T-helper 1 cell (primary cell): ENCODE data around the gene OSBPL8.

ENCODE experiments used
- DNase-seq, 5 donors: peaks; one replicate each; pipeline ENCODE4 v3.0.0-alpha.2; 2012 to 2020
- total RNA-seq, 4 donors: gene quantifications; one replicate each; lab custom pipeline; 2026; lab: John Stamatoyannopoulos, UW

OSBPL8 gene, protein sequence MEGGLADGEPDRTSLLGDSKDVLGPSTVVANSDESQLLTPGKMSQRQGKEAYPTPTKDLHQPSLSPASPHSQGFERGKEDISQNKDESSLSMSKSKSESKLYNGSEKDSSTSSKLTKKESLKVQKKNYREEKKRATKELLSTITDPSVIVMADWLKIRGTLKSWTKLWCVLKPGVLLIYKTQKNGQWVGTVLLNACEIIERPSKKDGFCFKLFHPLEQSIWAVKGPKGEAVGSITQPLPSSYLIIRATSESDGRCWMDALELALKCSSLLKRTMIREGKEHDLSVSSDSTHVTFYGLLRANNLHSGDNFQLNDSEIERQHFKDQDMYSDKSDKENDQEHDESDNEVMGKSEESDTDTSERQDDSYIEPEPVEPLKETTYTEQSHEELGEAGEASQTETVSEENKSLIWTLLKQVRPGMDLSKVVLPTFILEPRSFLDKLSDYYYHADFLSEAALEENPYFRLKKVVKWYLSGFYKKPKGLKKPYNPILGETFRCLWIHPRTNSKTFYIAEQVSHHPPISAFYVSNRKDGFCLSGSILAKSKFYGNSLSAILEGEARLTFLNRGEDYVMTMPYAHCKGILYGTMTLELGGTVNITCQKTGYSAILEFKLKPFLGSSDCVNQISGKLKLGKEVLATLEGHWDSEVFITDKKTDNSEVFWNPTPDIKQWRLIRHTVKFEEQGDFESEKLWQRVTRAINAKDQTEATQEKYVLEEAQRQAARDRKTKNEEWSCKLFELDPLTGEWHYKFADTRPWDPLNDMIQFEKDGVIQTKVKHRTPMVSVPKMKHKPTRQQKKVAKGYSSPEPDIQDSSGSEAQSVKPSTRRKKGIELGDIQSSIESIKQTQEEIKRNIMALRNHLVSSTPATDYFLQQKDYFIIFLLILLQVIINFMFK
- total RNA-seq = 221 to 283 (median 253) reads per million in 4 donors

DNA sequence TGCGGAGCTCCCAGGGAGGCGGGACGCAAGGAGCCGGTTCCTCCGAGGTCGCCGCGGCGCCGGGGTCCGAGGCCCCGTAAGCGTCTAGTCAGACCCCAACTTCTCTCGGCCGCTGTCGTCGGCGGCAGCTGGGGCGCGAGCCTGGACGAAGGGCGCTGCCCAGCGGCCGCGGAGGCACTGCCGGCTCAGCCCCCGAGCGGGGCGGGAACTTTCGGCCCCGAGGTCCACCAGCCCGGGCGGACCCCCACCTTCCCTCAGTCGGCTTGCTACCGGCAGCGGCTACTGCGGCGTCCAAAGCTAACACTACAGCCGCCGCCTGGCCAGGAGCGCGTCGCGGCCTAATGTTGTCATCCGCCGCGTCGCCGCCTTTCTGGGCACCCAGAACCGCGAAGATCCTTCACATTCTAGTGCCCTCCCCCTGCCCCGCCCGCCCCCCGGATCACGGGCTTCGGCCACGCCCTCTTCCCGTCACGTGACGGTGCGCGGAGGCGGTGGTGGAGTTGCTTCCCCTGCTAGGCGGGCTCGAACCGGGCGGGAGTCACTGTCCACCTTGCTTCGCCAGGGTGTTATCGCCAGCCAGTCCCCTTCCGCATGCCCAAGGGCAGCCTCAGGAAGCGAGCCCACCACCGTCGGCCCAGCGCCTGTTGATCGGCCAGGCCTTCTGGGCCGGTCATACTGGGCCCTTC, at the start of gene OSBPL8:
Gene OSBPL8 (minus strand): TSS at position 372 of the 686 bp plus-strand sequence. CDS start 72,220 bp downstream, outside the sequence.
- DNase-seq = peak; percentile 87 to 95 (median 92)

DNA sequence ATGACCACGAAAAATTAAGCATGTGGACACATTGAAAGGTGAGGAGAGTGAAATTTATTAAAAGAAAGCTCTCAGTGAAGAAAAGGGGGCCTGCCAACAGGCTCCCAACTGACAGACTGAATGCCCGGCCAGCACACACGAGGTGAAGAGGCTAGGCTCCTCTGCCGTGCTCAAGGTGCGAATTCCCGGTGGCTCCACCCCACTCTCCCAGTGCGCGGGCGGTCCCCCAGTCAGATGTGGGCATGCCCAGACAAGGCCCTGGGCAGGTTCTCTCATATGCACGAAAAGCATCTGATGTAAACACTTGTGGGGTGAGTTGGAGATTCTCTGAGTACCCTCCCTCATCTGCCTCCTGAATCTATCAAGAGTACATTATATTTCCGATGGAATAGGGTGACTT, 48.5 kb upstream of the OSBPL8 start:
- DNase-seq = no peak

DNA sequence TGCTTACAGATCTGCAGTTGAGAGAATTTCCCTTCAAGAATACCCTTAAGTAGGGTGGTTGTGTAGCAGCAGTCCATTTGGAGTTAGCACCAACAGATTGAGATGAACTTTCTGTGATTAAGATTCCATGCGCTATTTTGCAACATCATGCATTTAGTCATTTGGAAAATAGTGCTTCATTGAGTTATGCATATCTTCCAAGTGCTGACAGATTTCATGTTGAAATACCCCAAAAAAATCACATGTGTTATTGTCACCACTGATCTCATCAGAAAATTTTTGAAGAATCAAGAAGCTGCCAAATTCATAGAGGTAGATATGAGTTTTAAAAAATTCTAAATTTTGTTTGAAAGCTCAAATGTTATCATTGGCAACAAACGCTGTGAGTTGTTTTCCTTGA, 35.5 kb upstream of the OSBPL8 start:
- DNase-seq = no peak

DNA sequence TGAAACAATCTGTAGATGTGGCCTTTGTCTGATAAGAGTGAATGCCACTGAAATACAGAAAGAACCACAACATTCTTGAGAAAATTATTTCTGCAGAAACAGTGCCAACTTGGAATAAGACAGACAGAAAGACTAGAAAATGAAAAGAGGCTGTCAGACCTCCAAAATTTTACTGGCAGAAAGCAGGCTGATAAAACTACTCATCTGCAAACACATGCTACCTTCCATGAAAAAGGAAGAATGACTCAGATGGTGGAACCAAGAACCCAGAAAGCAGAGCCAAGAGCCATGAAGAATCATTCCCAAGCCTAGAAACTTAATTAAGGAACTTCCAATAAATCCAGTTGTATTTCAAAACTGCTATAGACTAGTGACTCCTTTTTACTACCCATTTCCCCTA, 31.9 kb upstream of the OSBPL8 start:
- DNase-seq = no peak

DNA sequence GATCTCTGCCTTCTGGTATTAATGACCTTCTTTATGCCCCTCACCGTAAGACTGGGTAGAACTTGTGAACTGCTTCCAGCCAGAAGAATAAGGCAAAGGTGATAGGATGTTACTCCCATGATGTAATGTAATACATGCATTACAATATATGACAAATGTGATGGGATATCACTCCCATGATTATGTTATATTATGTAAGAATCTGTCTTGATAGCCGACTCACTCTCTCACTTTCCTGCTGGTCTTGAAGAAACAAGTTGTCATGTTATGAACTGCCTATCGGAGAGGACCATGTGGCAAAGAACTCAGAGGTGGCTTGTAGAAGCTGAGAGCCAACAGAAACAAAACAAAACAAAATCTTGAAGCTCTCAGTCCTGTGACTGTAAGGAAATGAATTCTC, 30.6 kb upstream of the OSBPL8 start:
- DNase-seq = no peak

DNA sequence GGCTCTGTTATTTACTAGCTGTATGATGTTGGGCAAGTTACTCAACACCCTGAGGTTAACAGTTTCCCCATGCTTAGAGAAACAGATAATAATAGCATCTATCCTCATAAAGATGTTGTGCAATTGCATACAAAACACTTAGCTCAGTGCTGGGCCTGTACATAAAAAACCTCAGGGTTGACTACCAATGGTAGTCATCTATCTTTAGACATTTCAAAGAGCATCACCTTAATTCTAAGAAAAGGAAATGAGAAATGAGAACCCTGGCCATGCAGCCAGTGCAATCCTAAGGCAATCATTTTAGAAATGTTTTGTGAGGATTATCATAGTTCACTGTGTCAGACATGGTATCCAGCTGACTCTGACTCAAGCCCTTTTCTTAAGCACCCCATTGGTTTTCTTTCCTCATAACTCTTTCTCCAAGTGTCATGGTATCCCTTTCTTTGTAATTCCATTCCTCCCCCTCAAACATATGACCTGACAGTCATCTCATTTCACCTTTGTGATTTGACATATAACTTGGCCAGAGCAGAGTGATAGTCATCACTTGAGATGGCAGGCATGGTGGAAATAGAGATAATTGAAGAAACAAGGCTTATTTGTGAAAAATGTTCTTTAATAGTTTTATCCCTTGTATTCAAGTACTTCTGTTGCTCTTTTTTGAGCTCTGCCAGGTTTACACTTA, 29.5 kb upstream of the OSBPL8 start:
- DNase-seq = peak in 1 of 5 donors; percentile 65

DNA sequence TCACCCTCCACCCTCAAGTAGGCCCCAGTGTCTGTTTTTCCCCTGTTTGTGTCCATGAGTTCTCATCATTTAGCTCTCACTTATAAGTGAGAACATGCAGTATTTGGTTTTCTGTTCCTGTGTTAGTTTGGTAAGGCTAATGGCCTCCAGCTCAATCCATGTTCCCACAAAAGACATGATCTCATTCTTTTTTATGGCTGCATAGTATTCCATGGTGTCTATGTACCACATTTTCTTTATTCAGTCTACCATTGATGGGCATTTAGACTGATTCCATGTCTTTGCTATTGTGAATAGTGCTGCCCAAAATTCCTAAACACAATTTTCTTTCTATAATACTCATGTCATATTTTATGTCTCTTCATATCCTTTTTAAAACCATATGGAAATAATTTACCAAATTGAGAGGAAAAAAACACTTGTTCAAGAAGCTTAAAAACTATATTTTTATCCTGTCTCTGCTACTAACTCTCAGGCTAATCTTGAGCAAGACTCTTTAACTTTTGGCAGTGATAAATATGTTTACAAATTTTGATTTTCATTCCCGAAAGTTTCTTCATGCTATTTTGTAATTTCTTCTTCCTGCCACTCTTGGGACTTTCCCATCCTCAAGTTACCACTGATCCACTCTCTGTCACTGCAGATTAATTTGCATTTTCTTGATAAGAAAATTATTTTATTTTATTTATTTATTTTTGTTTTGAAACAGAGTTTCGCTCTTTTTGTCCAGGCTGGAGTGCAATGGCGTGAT, 28.0 kb upstream of the OSBPL8 start:
- no peak for DNase-seq

DNA sequence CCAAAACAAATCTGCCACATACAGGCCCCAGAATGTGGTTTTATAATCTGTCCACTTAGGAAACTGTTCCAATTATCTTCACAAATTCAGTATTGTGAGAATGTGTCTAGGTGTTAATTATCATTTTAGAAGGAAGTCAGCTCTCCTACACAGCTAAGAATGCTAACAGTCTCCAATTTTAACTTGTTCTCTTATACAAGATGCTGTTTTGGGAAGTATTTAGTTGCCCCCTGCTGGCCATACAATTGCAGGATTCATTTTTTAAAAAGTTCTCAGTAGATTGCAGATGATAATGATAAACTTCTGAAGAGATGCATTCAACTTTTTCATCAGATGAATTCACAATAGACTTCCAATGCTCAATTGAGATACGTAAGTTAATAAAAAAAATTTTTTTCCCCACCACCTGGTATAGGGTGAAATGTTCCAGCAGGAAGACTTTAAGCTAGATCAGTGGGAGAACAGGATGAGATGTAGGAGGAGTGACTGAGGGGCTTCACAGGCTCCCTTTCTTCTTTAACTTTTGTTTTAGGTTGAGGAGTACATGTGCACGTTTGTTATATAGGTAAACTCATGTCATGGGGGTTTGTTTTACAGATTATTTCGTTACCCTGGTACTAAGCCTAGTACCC, 27.3 kb upstream of the OSBPL8 start:
- peak in 4 of 5 donors; percentile 6 to 46 (median 25) for DNase-seq

DNA sequence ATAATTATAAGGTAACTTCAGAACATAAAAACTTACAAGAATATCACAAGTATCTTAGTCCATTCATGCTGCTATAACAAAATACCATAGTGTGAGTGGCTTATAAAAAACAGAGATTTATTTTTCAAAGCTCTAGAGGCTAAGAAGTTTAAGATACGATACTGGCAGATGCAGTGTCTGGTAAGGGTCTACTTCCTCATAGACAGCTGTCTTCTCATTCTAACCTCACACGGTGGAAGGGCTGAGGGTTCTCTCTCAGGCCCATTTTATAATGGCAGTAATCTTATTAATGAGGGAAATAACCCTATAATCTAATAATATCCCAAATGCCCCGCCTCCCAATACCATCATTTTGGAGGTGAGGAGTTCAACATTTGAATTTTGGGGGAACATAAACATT, 23.7 kb upstream of the OSBPL8 start:
- DNase-seq = no peak

DNA sequence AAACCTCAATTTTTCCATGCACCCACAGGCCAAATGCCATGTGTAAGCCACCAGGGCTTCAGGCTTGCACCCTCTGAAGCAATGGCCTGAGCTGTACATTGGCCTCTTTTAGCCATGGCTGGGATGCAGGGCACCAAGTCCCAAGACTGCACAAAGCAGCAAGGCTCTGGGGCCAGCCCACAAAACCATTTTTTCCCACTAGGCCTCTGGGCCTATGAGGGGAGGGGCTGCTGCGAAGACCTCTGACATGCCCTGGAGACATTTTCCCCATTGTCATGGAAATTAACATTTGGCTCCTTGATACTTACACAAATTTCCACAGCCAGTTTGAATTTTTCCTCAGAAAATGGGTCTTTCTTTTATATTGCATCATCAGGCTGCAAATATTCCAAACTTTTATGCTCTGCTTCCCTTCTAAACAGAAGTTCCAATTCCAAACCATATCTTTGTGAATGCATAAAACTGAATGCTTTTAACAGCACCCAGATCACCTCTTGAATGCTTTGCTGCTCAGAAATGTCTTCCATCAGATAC, 14.3 kb upstream of the OSBPL8 start:
- DNase-seq = no peak

DNA sequence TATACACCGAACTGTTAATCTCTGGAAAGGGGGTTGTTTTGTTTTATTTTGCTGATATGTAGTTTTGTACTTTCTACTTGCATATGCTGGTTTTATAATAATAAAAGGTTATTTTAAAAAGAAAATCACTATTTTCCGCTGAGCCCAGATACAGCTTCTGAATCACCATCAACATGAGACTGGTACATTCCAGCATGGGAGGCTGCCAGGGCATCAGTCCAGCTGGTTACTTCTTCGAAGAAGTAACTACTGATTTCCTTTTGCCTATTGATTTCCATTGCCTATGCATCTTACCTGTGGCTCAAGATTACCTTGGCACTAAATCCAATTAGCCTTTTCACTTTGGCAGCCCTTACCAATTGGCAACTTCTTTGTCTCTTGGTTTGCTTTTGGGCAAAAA, 11.7 kb upstream of the OSBPL8 start:
- no peak for DNase-seq

DNA sequence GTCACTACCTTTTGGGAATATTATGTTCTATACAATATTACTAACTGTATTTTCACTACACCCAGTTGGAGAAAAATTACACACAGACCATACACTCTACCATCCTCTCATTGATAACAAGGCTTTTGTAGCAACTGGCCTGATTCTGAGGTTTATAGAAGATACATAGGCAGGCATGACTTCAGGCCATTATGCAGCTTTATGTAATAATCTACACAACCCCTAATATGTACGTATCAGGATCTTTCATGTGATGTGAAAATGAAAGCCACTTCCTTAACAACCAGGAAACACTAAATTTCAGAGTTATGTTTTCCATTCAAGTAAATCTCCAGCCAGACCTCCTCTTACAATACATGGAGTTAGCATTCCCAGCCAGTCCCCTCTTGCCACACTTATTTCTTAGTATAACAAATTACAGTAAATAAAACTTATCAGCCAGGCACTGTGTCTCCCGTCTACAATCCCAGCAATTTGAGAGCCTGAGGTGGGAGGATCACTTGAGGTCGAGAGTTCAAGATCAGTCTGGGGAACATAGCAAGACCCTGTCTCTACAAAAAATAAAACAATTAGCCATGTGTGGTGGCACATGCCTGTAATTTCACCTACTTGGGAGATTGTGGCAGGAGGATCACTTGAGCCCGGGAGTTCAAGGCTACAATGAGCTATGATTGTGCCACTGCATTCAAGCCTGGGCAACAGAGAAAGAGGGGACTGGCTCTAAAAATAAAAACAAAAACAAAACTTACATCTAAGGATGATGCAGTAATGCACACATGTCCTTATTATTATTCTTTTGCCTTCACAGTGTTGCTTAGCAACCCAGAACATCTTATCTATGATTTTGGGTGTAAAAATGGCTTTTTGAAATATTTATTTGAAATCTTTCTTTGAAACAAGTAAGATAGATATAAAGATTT, 10.4 kb upstream of the OSBPL8 start:
- no peak for DNase-seq

DNA sequence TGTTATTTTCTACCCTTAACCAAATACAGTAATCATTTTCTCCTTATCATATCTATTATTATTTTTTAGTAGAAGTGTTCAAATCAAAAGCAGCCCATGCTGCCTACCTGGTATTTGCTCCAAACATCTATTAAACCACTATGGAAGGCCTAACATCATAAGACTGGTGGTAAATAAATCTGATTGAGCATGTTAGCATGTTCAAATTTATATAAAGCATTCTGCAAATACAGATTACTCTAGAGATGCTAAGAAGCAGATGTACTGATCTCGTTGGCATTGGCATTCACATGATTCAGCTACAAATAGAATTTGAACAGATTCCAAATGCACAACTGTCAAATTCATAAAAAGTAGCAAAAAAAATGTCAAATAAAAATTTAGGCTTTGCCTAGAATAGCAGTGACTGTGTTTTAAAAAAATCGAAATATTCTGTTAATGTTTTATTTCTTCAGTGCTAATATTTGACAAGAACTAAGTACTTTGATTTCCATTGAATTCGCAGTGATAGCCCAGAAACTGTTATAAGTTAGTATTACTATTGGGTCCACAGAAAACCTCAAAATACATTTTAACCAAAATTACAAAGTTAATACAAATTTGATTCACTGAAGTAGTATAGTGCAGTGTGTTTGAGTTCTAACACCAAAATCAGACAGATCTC, 9.4 kb upstream of the OSBPL8 start:
- no peak for DNase-seq

DNA sequence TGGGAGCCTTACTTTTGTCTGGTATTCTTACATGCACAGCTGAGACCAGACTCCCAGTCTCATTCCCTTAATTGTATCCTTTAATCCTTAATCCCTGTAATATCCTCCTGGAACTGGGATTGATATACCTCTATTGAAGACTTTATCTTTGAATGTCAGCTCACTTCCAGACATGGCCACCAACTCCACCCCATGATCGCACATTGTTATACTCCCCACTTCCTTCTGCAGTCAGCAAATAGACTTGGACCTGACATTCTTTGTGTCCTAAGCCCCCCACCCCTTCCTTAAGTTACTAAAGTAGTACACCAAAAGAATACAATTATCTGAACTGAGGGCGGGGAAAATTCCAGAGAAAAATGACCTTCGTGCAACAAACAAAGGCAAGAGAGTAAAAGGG, 8.6 kb upstream of the OSBPL8 start:
- no peak for DNase-seq

DNA sequence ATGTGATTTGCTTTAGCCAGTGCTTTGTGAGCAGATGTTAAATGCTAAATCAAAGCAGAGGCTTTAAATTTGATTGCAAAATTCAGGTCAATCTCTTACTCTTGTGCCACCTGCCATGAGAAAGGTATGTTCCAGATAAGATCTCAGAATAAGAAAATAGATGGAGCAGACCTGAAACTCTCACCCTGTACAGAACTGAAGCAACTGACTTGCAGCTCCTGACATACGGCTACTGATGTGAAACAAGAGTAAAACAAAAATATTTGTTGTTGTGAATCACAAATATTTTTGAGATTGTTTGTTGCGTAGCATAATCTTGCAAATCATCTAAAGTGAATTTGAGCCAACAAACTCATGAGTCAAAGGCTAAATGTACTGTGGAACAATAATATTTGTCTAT, 3.5 kb upstream of the OSBPL8 start:
- DNase-seq = no peak

DNA sequence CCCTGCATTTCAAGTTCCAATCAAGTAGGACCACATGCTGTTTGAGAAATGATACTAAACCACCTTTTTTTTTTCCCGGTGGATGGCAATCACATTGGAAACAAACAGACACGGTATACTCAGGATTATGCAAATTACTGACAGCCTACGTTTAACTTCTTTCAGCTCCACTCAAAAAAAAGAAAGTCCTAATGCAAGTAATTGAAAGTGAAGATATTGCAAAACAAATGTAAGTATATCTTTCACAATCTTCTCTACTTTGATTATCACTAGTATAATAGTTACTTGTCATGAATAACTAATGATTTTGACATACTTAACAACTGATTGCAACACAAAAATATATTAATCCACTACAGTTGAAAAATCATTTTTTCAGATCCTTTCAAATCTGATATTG, 2.6 kb upstream of the OSBPL8 start:
- no peak for DNase-seq

DNA sequence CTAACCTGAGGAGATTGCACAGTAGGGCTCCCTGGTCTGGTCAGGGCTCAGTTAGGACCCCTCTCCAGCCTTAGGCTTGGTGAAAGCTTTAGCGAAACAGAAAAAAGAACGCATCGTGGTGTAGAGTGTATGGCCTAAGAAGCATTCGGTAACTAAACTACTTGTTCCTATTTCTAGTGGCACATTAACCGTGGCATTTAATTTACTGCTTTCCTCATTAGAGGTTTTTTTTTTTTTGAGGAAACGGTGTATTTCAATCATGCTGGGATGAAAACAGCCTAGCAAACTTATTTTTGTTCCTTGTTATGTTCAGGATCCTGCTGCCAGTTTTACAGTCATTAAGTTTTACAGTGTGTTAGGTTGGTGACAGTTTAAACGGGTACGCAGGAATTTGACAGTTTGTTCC, 518 bp upstream of the OSBPL8 start:
- DNase-seq = no peak

DNA sequence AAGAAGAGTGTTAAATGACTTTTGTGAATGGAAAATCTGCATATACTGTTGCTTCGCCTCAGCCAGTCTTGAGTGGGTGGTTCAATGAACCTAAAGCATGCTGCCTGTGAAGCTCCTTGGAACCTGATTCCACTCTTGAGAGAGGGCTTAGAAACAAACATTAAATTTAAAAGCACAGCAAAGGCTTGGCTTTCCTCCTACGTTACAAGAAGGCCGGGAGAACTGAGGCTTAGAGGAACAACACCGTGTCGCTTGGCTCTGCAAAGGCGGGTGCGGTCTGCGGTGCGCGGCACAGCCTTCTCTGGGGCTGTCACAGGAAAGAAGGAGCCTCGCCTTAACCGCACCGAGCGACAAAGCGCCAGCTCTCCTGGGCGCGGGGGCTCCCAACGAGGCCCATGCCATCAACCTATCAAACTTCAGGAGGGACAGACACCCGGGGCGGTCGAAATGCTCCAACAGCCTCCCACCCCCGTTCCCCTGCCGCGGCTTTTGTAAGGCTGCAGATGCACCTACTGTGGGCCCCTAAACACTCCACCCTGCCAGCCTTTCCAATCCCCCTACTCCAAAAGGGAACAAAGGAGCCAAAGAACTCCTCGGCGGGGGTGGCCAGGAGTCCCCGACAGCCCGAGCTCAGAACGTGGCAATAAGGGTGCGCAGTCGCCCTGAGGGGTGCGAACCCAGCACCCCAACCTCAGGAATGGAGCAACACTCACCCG, 729 bp downstream of the OSBPL8 start:
- DNase-seq = peak; percentile 71 to 84 (median 83)

DNA sequence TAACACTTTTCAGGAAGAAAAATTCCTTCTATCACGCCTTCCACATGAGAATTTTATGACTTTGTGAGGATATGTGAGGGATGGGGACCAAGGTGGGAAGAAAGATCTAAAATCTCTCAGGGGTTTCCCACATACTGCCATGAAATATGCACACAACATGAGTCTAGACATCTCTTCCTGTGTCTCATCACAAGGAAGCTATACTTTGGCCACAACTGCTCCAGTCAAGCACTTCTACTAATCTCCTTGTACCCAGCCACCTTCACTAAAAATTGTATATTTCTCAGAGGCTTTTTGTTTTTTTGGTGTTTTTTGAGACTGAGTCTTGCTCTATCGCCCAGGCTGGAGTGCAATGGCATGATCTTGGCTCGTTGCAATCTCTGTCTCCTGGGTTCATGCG, 3.2 kb downstream of the OSBPL8 start:
- DNase-seq = peak in 1 of 5 donors; percentile 13
